ENCODE results near the gene RNF181. TPM values are rescaled to one million over a fixed set of nuclear protein-coding genes. Genes with fewer than 3 reads are reported as not detected.

RNF181 gene
- total and polyA plus RNA-seq, 2 of the 13 experiments (the other 11 are each of a cell fraction or from before 2014, with no cell fraction given), result 224 to 578 TPM

DNA sequence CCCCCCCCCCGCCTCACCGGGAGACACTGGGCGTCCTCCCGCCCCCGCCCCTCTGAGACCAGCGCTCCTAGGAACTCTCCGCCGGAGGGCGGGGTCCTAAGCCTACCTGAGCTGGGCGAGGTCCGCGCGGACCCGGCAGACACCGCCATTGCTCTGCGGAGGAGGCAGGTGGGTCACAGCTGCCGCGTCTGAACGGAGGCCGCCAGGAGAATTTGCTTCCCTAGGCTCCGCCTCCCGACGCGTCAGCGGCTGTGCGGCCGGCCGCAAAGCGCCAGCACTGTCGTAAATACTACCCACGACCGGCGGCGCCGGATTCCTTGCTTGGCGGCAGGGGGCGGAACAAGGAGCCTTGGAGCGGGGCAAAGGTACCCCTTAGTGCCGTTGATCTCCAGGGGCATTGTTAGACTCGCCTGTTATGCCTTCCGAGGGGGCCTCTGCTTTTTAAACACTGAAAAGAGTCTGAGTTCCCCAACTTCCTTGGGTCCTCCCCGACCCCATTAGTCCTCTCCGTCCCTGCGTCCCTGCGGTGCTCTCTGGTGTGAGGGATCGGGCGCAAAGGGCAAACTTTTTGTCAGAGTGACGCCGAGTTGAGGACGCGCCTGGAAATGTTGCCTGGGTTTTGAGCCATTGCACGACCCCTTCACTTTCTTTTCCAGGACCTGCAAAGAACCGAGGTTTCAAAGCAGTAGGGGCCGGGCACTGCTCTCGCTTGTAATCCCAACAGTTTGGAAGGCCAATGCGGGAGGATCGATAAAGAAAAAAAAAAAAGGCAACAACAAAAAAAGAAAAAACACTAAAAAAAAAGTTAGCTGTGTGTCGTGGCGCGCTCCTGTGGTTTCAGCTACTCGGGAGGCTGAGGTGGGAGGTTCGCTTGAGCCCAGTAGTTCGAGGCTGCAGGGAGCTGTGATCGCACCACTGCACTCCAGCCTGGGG is 34.0 kb upstream of the RNF181 start, which contains the start of gene GGCX (continued):
- TF ChIP-seq ARID3A (IDR thresholded peaks at IDR 0.05; ENCODE audit: low read depth, low read length) (no peak; the same call in 1 of the 2 replicates), ZNF280B (CRISPR knock-in tag; IDR thresholded peaks at IDR 0.05; ENCODE audit: borderline replicate concordance) (peak; percentile 71), ZNF350 (CRISPR knock-in tag; IDR thresholded peaks at IDR 0.05; ENCODE audit: borderline replicate concordance, low read depth) (peak; percentile 93), ZNF660 (CRISPR knock-in tag; IDR thresholded peaks at IDR 0.05; ENCODE audit: borderline replicate concordance, low read depth) (no peak), SMAD3 (CRISPR knock-in tag; IDR thresholded peaks at IDR 0.05) (no peak), ZNF772 (CRISPR knock-in tag; IDR thresholded peaks at IDR 0.05) (no peak; the same call in none of the 2 replicates), AHR (CRISPR knock-in tag; IDR thresholded peaks at IDR 0.05) (peak; percentile 58; the same call in 1 of the 2 replicates), ZNF101 (CRISPR knock-in tag; IDR thresholded peaks at IDR 0.05; ENCODE audit: borderline replicate concordance, low read depth) (peak; percentile 60; the same call in 1 of the 2 replicates), FOXP4 (CRISPR knock-in tag; IDR thresholded peaks at IDR 0.05) (peak; percentile 68; the same call in 1 of the 2 replicates), ISX (CRISPR knock-in tag; conservative IDR thresholded peaks at IDR 0.05) (no peak), ZFYVE20 (CRISPR knock-in tag; IDR thresholded peaks at IDR 0.05; ENCODE audit: borderline replicate concordance, low read depth) (no peak), TEAD2 (CRISPR knock-in tag; IDR thresholded peaks at IDR 0.05) (no peak), KDM3A (CRISPR knock-in tag; IDR thresholded peaks at IDR 0.05; ENCODE audit: low read depth) (peak; percentile 60; the same call in 1 of the 2 replicates), ZNF775 (CRISPR knock-in tag; IDR thresholded peaks at IDR 0.05; ENCODE audit: borderline replicate concordance) (no peak), ZNF619 (CRISPR knock-in tag; IDR thresholded peaks at IDR 0.05) (peak; percentile 96; the same call in 1 of the 2 replicates), STAT5B (CRISPR knock-in tag; IDR thresholded peaks at IDR 0.05) (no peak), MTA3 (CRISPR knock-in tag; IDR thresholded peaks at IDR 0.05) (no peak), HNRNPLL (IDR thresholded peaks at IDR 0.05; ENCODE audit: low read depth, low read length, poor library complexity, severe bottlenecking) (peak; percentile 91), NR3C1 (CRISPR knock-in tag; IDR thresholded peaks at IDR 0.05) (no peak), ZNF12 (CRISPR knock-in tag; IDR thresholded peaks at IDR 0.05) (peak; percentile 52; the same call in 1 of the 2 replicates)
